ENCODE data around the gene PCP4. TPM values are rescaled to one million over a fixed set of nuclear protein-coding genes. Genes with fewer than 3 reads are reported as not detected.

Gene PCP4
- polyA plus RNA-seq, 1 donor (not counting 4 experiments of a cell fraction or from before 2014, with no cell fraction given), result not detected

GRCh38 chr21:39946199-39946598 lies 79.0 kb downstream of the PCP4 start:
- Histone ChIP-seq H3K27me3 (ENCODE audit: control insufficient read depth, extremely low read depth, insufficient read depth, low read length) (no peaks in the 10 kb centered on the region), H4K20me1 (ENCODE audit: control insufficient read depth, extremely low read depth, insufficient read depth, low read length) (no peaks in the 10 kb centered on the region), H3K9ac (ENCODE audit: control insufficient read depth, extremely low read depth, insufficient read depth, low read length) (no peak overlapping the region), H3K9me3 (ENCODE audit: control insufficient read depth, low read depth, low read length) (peaks cover 3% of the 10 kb centered on the region), H3K4me1 (ENCODE audit: control insufficient read depth, extremely low read depth, insufficient read depth, low read length) (no peaks in the 10 kb centered on the region), H3K79me2 (ENCODE audit: control insufficient read depth, insufficient read depth, low read length) (no peaks in the 10 kb centered on the region), H3K36me3 (ENCODE audit: control insufficient read depth in 2 of 2, extremely low read depth in 1 of 2, insufficient read depth in 2 of 2, low read length in 2 of 2) (no peaks in the 10 kb centered on the region), H2AFZ (ENCODE audit: control insufficient read depth, low read length) (no peak overlapping the region), H3K9me1 (ENCODE audit: control insufficient read depth, extremely low read depth, insufficient read depth, low read length) (no peaks in the 10 kb centered on the region), H3K4me2 (ENCODE audit: control insufficient read depth, extremely low read depth, insufficient read depth, low read depth, low read length) (no peak overlapping the region), H3K27ac (ENCODE audit: control insufficient read depth, insufficient read depth, low read length) (no peak overlapping the region), H3K4me3 (ENCODE audit: control insufficient read depth in 2 of 3, extremely low read depth in 1 of 3, insufficient read depth in 2 of 3, low read depth in 1 of 3, low read length in 3 of 3) (no peak overlapping the region)
- DNase-seq (ENCODE audit: low read depth, low spot score), result no peak
- dilution Hi-C loops (cut with MboI; ENCODE audit: extremely low pct_ligation_motif_present, low sequenced_read_pairs), result no loop called here
- TF ChIP-seq CTCF (optimal IDR thresholded peaks at IDR 0.05 in 1 of 3, IDR thresholded peaks at IDR 0.05 in 1 of 3, conservative IDR thresholded peaks at IDR 0.05 in 1 of 3; ENCODE audit: extremely low read depth in 1 of 3, insufficient read depth in 2 of 3, low read length in 3 of 3) (no peak), EZH2 (IDR thresholded peaks at IDR 0.05; ENCODE audit: low read length) (no peak)
- FAIRE-seq, result no peak

GRCh38 chr21:39947031-39947430 lies 79.8 kb downstream of the PCP4 start:
- TF ChIP-seq EZH2 (IDR thresholded peaks at IDR 0.05; ENCODE audit: low read length) (no peak), CTCF (optimal IDR thresholded peaks at IDR 0.05 in 1 of 3, IDR thresholded peaks at IDR 0.05 in 1 of 3, conservative IDR thresholded peaks at IDR 0.05 in 1 of 3; ENCODE audit: extremely low read depth in 1 of 3, insufficient read depth in 2 of 3, low read length in 3 of 3) (no peak)
- Histone ChIP-seq H3K27me3 (ENCODE audit: control insufficient read depth, extremely low read depth, insufficient read depth, low read length) (no peaks in the 10 kb centered on the region), H3K4me2 (ENCODE audit: control insufficient read depth, extremely low read depth, insufficient read depth, low read depth, low read length) (no peak overlapping the region), H4K20me1 (ENCODE audit: control insufficient read depth, extremely low read depth, insufficient read depth, low read length) (no peaks in the 10 kb centered on the region), H3K4me1 (ENCODE audit: control insufficient read depth, extremely low read depth, insufficient read depth, low read length) (no peaks in the 10 kb centered on the region), H3K9ac (ENCODE audit: control insufficient read depth, extremely low read depth, insufficient read depth, low read length) (no peak overlapping the region), H3K79me2 (ENCODE audit: control insufficient read depth, insufficient read depth, low read length) (no peaks in the 10 kb centered on the region), H3K9me1 (ENCODE audit: control insufficient read depth, extremely low read depth, insufficient read depth, low read length) (no peaks in the 10 kb centered on the region), H3K4me3 (ENCODE audit: control insufficient read depth in 2 of 3, extremely low read depth in 1 of 3, insufficient read depth in 2 of 3, low read depth in 1 of 3, low read length in 3 of 3) (no peak overlapping the region), H3K9me3 (ENCODE audit: control insufficient read depth, low read depth, low read length) (peaks cover 3% of the 10 kb centered on the region), H3K36me3 (ENCODE audit: control insufficient read depth in 2 of 2, extremely low read depth in 1 of 2, insufficient read depth in 2 of 2, low read length in 2 of 2) (no peaks in the 10 kb centered on the region), H3K27ac (ENCODE audit: control insufficient read depth, insufficient read depth, low read length) (no peak overlapping the region), H2AFZ (ENCODE audit: control insufficient read depth, low read length) (no peak overlapping the region)
- FAIRE-seq (no peak), DNase-seq (ENCODE audit: low read depth, low spot score) (no peak)
- dilution Hi-C loops (cut with MboI; ENCODE audit: extremely low pct_ligation_motif_present, low sequenced_read_pairs), result no loop called here

Data from keratinocyte (primary cell).